Stimulated activated CD8-positive, alpha-beta memory T cell treated with anti-CD3 and anti-CD28 coated beads, Interleukin-12 subunit alpha, Interleukin-12 subunit beta, amount 100 ng/mL, for 24 hours (primary cell): ENCODE measurements around the gene NCOA6.
"Not testable (repeated sequence)": the region's sequence is repeated elsewhere in the genome, so short reads cannot be mapped to it uniquely, and the experiment has no call there.

Source experiments
- DNase-seq: peaks from one replicate; pipeline ENCODE4 v3.0.0-alpha.2; 2020; ENCODE audit errors: extremely low read depth

Gene NCOA6

DNA sequence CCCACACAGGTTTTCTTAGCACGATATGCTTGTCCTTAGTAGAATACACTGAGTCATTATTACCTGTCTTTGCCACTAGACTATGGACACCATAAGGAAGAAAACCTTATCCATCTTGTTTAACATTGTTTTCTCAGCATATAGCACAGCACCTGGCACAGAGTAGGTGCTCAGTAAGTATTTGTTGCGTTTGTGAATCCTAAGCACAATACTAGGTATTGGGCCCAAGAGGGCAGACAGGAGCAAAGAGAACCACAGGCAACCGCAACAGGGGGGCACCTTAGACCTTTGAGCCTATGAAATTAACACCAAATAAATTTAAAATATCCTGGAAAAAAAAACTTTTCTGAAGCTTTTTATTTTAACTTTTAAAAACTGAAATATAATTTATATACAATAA lies 3.7 kb upstream of the NCOA6 start:
- DNase-seq = no peak

DNA sequence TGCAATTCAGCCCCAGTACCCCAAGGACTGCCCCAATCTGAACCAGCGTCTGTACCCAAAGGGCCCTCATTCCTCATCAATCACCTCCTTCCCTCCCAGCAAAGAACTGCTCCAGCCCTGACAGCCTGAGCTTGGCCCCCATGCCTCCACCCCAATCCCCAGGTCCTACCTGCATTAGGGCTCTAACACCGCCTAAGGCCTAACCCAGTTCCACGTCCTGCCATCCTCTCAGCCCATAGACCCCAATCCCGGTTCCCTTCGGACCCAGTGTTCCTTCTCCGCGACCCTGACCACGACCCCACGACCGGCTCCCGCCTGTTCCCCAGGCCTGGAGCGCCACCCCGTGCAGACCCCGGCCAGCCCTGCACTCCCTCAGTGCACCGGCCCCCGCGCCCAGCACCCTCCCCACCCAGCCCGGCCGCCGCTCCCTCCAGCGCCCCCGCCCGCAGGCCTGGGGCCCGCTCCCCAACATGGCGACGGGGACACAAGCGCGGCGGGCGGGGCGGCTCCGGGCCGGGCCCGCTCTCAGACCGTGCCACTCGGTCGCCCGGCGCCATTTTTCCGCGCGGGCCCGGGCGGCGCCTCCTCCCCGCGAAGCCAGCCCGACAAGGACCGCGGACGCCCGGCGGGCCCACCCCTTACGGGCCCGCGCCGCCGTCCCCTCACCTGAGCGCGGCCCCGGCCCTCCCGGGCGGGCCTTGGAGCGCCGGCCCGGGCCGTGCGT lies 483 bp downstream of the NCOA6 start:
- DNase-seq = peak; percentile 28

GRCh38 chr20:34824452-34824805 lies 1.0 kb downstream of the NCOA6 start:
- DNase-seq = peak; percentile 42

GRCh38 chr20:34824026-34824425 lies 1.4 kb downstream of the NCOA6 start:
- no peak for DNase-seq

DNA sequence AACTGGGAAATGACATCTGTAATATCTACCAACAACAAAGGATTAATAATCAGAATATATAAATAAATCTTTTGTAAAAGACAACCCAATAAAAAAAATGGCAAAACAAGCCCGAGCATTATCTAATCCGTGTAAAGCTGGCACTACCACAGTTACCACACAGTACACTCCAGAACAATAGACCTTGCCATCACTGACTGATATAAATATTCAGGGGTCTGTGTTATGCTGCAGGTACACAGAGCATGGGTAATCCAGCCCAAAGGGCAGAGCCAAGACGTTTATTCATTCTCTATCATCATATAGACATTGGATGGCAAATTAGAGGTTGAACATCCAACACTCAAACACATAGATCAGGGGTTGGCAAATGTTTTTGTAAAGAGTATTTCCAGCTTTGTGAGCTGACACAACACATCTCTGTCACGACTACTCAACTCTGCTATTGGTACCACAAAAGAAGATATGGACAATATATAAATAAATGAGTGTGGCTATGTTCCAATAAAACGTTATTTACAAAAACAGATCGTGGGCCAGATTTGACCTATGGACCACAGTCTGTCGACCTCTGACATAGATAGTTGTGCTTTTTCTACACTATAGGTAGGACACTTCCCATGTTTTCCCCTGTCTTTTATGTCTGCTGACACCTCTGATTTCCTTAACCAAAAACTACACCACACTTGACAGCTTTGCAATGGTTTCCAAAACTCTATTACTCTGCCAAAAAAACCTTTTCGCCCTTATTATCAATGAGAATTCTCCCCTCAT lies 4.5 kb downstream of the NCOA6 start:
- no peak for DNase-seq

DNA sequence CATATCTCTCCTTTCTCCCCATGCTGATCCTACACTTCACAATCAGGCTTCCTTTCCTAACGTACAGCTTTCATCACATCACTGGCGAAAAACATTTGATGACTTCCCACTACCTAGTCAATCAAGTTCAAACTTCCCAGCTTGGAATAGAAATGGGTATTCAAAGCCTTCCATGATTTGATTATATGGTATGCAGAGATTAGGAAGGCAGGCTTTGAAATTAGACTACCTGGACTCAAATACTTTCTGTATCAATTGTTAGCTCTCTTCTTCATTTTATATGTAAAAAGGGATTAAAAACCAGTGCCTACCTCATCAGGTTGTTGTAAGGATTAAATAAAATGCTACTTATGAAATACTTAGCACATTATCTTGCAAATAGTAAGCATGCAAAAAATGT lies 7.7 kb downstream of the NCOA6 start:
- DNase-seq = no peak

GRCh38 chr20:34817072-34817471 lies 8.4 kb downstream of the NCOA6 start:
- DNase-seq = no peak

DNA sequence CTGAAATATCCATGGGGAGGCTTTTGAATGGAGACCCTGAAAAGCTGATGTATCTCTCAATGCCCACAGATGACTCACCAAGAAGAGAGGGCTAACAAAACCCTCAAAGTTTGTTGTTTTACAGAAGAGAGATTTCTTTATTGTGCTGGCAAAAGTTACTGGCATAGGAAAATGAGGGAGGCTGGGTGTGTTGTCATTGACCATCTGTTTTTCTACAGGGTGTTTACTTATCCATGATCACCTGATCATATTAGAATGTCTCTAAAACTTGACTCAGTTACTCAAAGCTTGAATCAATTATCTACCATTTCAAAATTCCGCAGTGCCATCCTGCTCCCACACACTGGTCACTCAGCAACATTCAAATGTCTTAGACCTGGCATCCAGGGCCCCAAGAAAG lies 9.8 kb downstream of the NCOA6 start:
- no peak for DNase-seq

GRCh38 chr20:34808583-34808982 lies 16.9 kb downstream of the NCOA6 start:
- DNase-seq = no peak

DNA sequence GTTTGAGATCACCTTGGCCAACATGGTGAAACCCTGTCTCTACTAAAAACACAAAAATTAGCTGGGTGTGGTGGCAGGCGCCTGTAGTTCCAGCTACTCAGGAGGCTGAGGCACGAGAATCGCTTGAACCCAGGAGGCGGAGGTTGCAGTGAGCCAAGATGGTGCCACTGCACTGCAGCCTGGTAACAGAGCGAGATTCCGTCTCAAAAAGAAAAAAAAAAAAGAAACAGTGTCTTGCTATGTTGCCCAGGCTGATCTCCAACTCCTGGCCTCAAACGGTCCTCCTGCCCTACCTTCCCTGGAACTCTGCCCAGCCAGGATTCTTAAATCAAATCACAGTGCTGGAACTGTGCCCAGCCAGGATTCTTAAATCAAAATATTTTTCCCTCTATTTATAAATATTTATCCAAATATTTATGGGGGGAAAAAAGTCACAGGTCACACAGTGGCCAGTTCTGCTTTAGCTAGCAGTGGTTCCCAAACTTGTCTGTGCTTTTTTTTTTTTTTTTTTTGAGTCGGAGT lies 17.4 kb downstream of the NCOA6 start:
- DNase-seq = not testable (repeated sequence)

- DNase-seq = no peak
These were observed 19.2 kb downstream of the NCOA6 start for GRCh38 chr20:34806255-34806654.

GRCh38 chr20:34798871-34799270 lies 26.6 kb downstream of the NCOA6 start:
- no peak for DNase-seq

GRCh38 chr20:34798328-34798727 lies 27.1 kb downstream of the NCOA6 start:
- no peak for DNase-seq

DNA sequence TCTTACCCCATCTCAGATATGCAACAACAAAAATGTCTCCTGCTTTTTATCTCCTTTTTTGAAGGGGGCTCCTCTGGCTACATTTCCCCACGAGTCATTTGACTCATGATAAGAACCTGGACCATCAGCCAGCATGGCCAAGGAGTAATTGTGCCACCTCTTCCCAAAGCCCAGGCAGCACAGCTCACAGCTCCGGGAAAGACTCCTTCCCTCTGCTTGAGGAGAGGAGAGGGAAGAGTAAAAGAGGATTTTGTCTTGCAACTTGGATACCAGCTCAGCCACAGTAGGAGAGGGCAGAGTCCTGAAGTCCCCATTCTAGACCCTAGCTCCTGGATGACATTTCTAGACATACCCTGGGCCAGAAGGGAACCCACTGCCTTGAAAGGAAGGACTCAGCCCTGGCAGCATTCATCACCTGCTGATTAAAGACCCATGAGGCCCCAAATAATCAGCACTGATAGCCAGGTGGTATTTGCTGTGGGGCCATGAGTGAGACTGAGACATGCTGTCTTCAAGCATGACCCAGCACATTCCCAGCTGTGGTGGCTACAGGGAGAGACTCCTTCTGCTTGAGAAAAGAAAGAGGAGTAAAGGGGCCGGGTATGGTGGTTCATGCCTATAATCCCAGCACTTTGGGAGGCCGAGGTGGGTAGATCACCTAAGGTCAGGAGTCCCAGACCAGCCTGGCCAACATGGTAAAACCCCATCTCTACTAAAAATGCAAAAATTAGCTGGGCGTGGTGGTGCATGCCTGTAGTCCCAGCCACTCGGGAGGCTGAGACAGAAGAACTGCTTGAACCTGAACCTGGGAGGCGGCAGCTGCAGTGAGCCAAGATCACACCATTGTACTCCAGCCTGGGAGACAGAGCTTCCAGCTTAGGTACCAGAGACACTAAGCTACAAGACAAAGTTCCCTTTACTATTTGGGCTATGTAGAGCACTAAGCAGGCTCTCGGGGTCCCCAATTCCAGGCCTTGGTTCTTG lies 28.1 kb downstream of the NCOA6 start:
- no peak for DNase-seq

DNA sequence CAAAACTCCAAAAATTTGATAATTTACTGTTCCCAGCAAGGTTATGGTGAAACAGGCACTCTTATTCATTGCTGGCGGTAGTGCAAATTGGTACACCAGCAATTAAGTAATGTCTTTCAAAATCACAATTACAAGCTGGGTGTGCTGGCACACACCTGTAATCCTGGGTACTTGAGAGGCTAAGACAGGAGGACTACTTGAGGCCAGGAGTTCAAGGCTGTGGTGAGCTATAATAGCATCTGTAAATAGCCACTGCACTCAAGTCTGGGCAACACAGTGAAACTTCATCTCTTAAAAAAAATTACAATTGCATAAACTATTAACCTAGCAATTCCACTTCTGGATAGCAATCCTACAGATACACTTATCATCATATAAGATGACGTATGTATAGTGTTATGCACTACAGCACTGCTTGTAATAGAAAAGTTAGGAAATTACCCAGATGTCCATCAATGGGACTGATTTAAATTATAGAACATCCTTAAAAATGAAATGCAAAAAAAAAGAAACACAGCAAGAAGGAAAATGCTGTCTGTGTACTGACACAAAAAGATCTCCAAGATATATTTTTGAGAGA lies 31.4 kb downstream of the NCOA6 start:
- no peak for DNase-seq

- DNase-seq = no peak
These were observed 32.6 kb downstream of the NCOA6 start for GRCh38 chr20:34792687-34793363.

DNA sequence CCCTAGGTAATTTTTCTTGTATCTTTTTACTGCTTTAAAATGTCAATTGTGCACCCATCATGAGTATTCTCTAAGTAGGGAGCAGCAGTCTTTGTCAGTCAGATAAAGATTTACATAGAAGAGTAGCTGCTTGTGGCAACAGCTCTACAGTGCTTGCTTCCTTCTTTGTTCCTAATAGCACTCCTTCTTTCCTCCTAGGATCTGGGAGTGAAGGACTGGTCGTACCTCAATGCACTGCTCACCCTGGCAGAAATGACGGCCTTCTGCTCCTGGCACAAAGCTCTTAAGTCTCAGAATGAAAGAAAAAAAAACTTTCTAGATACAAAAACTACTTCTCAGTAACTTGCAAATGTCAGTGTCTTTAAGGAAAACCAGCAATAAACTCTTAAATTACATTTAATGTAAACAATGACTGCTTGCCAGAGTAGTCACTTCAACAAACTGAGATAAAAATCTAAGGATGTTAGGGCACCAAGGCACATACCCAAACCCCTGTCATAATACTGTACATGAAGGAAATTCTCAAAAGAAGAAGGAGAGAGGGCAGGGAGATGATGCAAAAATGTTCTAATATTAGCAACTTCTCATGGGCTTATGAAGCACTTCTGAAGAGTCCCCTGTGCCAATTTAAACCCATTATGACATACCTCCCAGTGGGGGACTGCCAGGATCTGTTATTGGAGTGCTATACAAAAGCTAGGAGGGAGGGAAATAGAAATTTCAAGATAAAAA lies 34.0 kb downstream of the NCOA6 start:
- no peak for DNase-seq

GRCh38 chr20:34781220-34781619 lies 44.2 kb downstream of the NCOA6 start:
- no peak for DNase-seq

DNA sequence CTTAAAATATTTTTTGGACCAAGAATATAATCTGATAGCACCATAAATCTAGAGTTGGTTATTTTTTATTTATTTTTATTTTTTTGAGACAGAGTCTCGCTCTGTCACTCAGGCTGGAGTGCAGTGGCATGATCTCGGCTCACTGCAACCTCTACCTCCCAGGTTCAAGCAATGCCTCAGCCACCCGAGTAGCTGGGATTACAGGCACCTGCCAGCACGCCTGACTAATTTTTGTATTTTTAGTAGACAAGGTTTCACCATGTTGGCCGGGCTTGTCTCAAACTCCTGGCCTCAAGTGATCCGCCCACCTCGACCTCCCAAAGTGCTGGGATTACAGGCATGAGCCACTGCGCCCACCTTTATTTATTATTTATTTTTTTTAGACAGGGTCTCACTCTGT lies 45.2 kb downstream of the NCOA6 start:
- DNase-seq = not testable (repeated sequence)

- no peak for DNase-seq
These were observed 49.3 kb downstream of the NCOA6 start for GRCh38 chr20:34776177-34776576.
